DMS114 treated with DMSO at 0.1 percent for 48 hours (cell line): Measurements from ENCODE around the gene FIGN.
A peak's percentile ranks its signal among the peaks of the same experiment; 100 is the strongest.

Source experiments
- DNase-seq: peaks from one replicate; lab custom pipeline; 2025; ENCODE audit not compliant: unreplicated experiment; lab: John Stamatoyannopoulos, UW

Gene FIGN

DNA sequence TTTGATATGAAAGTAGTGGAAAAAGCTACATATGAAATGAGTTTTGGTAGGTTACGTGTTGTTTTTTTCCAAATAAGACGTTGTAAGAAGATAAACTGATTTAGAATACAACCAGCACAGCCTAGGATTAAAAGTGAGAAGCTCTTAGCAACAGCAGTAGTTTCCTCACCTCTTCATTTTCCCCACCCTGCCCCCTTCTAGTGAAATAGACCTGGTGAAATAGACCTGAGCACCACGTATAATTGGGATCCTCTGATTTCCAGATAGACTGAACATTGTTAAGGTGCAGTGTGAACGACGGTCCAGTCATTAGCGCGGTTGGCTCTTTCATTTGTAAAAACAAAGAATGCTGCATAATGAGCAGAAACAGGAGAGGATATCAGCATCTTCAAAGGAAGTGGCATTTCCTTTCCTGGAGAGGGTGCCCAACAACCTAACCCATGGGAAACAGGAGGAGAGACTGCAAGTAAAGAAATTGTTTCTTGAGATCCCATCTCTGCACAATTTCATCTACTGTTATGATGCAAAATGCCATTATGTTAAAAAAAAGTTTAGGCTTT is 114.3 kb downstream of the FIGN start:
- DNase-seq: no peak

DNA sequence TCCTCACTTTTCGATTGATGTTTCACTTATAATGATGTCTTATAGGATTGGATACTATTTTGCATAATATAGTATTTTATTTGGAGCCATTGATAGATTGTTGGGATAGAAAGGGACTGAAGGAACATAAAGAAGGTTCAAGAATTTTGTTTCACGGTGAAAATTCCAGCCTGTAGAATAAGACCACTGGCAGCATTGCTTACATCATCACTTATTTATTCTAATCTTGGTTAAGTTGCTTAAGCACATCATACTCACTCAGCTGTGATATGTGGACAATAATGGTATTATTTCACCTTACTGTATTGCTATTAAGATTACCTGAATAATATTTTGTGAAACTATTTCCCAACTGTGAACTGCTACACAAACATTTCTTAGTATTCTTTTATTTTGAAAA is 118.3 kb downstream of the FIGN start:
- DNase-seq: no peak

DNA sequence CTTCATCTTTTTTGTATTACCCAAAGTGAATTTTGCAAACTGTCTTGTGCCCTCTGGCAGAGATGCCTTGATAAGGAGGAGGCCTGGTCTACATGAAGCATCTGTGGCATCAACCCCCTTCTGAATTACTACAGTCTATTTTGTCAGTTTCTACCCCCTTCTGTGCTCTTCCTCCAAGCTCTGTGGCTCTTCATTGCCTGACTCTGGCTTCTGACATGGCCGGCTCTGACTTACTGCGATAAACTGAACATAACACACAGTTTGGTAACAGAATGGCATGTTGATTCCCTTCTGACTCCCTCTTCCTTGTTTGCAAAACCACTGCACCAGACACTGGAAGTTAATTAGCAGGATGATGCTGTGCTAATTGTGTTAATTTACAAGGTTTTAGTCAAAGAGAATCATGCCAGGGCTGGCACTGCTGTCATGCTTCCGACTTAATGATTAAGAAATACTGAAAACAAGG is 122.5 kb downstream of the FIGN start:
- DNase-seq: no peak

DNA sequence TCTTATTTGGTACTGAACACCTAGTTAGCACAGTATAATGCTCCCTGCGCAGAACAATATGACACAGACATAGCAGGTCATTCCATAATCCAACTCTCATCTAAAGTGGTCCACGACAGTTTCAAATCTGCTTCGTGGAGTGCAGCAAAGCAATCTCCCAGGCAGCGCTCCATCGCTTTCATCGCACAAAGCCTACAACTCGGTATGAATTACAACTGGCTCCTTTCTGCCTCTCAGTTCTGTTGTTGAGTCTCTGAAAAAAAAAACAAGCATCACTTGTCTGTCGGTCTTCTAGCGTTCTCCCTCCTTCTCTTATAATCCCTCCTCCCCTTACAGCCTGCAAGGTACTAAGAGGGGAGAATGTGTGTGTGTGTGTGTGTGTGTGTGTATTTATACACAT is 123.5 kb downstream of the FIGN start:
- DNase-seq: no peak

DNA sequence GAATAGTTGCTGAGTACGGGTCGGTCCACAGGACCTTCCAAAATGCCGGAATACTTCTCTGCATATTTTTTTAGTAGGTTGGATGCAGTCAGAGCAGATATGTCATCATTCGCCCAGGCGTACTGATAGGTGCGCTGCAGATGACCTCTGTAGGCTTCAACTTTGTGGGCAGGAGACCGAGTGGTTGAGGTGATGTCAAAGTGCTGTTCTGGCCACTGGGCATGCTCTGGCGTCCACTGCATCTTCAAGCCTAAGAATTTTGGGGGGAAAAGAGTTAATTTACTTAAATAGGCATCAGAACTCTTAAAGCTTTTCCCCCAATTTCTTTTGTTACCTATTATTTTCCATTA is 124.3 kb downstream of the FIGN start:
- DNase-seq: no peak

DNA sequence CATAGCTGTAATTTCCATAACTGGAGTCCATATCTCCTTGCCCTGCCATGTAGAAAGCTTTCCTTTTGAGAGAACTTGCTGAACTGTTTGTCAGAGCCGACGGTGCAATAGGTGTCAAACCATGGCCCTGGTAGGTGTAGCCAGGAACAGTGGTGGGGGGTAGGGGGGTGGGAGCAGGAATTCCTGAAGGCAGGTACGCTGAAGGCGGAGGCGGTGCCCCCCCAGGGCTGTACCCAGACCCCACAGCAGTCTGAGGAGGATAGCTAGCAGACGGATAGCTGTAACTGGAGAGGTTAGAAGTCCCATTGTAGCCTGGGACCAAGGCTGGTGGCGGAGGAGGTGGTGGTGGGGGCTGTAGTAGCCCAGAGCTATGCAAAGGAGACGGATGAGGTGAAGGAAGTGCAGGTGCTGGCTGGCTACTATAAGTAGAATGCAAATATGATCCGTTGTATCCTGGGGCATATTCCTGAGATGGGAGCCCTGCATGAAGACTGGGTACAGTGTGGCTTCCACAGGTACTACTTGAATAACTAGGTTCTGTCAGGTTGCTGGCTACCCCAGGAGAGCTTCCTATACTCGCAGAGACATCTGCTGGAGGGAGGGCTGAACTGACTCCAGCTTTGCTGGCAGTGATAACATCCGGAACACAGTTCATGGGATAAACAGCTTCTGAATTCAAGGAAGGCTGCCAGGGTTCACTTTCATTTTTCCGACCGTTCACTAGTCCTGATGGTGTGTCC is 124.8 kb downstream of the FIGN start:
- DNase-seq: no peak

DNA sequence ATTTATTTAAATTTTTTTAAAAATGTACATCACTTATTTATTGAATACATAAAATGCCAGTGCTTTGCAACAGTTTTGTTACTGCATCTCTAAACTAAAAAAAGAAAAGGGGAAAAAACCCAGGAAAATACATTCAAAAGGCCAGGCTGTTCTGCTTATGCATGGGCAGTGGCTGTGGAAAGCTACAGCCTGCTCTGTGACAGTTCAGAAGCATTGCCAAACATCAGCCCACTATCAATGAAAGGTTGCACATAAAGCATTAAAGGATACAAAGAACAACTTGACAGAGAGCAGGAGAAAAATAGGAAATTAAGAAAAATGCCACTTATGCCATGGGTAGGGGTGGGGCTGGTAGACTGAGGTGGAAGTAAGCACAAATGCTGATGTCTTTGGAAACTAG is 128.2 kb downstream of the FIGN start:
- DNase-seq: no peak

DNA sequence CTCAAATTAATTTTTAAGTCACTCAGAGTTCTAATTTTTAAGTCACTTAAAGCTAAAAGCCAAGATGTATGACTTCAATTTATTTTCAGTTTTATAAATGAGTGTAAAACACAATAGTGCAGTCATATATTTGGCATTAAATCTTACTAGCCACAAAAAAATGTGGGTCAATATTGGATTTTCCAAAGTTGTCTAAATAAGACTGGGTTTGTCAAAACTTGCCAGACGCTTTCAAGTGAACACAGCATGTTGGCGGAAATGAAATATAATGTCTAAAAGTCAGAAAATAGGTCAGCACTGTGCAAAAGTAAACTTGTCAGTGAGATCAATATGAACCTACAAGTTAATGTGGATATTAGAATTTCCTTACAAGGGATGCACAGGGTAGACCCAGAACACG is 128.9 kb downstream of the FIGN start:
- no peak for DNase-seq

DNA sequence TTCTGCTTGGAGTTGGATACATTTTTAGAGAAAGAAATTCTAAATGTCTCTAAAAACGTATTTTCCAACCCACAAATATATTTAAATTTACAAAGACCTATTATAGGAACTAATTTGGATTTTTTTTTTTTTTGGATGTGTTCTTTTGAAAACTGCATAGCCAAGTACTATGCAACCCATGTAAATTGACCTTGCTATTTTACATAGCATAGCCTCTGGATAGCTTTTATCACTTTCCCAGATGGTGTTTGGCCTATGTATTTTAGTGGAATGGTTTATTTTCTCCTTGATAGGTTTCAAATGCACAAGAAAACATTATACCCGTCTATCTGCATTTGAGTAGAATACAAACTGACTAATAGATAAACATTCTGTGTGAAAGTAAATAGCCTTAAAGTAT is 130.0 kb downstream of the FIGN start:
- no peak for DNase-seq

DNA sequence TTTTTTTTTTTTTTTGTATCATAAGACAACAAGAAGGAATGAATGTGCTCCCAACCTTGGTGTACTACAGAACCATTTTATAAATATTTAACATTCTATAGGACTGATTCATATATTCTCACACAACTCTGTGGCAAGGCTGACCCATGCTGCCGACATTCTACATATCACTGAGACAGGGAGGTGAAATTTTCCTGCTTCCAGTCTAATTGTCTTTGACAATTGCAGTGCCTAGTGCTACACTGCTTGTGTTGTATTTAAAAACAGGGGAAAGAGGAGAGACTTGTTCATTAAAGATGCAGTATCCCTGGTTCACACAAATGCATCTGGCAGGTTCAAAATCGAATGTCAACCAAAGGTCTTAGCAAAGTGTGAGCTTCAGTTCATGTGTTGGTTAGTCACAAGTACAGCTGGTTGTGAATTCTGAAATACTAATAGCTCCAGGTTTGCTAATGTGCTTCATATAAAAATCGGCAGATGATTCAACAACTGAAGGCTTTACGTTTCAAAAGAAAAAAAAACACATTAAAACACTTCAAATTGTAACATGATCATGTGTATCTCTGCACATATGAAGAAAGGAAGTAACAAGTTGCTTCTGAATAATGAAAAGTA is 130.8 kb downstream of the FIGN start:
- DNase-seq: no peak

DNA sequence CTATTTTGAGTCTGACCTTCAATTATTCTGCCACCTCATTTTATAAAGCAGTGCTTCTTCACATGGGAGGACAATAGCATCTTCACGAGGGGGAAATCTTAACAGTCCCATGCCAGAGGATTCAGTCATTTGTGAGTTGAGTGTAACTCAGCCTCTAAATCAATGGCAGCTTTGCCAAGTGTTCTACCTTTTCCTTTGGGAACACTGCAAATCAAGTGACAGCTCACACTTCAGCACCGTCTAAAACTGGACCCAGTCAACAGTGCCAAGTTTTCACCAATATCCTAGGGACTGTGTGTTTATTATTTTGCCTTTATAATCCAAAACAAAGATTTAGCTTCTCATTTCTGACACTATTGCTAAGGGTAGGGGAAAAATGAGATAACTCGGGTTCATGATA is 133.6 kb downstream of the FIGN start:
- DNase-seq: no peak

DNA sequence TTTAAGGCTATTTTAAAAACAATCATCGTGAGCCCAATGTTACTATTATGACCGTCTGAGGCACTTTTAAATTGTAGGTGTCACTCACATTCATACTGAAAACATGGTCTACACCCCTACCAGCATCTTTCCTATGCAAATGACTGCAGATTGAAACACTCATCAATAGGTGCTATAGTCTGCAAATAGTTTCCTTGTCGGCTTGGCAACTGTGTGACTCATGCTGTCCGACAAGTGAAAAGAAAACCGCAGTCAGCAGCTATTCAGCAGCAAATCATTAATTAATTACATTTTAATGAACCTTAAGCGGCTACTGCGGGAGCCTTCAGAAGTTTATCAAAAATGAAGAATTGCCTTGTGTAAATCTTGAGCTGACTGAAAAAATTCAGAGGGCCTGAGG is 134.4 kb downstream of the FIGN start:
- DNase-seq: no peak

DNA sequence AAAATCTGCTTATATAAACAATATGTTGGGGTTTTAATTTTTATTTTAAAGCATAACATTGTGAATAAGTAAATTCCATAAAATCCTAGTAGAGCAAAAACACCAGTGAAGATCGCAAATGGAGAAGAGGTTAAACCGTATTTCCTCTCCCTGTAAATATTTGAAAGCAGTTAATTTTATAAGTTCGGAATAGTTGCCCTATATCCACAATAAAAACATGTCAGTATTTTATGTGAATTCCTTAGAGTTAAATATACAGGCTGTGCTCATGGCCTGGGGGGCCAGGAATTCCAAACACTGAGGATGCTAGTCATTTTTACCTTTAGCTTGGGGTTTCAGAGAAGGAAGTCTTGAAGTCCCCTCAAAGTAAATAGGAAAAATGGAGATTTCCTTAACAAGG is 135.0 kb downstream of the FIGN start:
- peak; percentile 87 for DNase-seq

DNA sequence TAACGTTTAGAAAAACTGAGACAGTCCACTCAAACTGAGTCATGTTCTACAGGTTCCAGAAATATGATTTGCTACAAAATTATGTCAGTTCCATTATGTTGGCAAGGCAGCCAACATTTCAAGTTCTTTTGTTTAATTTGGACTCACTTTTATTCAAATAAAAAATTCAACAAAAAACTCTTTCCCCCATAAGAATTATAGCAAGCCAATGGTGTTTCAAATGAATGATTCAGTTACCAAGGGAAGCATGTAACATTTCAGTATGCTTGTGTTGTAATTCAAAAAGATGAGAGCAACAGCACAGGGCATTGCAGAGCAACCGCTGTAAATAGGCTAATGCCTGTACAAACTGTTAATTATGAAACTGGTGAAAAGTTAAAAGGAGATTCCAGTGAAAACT is 140.8 kb downstream of the FIGN start:
- DNase-seq: no peak

DNA sequence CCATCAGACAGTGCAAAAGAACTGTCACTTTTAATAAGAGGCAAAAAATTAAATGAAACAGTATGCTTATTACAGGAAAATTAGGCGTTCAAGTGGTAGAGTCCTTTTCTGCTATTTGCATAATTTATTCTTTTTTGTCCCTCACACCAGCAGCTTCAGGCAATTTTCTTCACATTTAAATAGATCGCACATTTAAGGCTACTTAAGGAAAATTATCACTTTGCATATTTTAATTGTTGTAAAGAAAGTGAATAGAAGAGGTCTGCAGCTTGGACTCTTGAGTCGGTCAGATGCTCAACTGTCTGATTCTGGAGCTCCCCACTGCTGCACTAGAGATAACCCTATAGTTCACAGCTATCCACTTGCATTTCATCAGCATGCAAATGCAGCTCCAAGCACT is 141.3 kb downstream of the FIGN start:
- no peak for DNase-seq

DNA sequence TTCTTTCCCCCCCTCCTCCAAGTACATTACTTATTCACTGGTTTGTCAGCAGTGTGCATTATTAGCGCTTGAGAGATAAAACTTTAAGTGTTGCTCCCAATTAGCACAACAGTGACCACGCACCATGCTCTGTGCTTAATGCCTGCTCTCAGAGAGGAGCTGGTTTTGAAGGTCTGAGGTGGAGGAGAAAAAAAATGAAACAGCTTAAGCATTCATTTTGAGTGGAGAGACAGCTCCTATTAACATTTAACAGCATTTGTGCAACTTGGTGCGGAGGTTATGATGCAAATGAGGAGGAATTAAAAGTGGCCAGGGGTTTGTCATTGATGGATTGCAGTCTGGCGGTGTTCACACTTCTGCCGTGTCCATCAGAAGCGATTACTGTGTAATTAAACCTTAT is 141.8 kb downstream of the FIGN start:
- peak; percentile 34 for DNase-seq

DNA sequence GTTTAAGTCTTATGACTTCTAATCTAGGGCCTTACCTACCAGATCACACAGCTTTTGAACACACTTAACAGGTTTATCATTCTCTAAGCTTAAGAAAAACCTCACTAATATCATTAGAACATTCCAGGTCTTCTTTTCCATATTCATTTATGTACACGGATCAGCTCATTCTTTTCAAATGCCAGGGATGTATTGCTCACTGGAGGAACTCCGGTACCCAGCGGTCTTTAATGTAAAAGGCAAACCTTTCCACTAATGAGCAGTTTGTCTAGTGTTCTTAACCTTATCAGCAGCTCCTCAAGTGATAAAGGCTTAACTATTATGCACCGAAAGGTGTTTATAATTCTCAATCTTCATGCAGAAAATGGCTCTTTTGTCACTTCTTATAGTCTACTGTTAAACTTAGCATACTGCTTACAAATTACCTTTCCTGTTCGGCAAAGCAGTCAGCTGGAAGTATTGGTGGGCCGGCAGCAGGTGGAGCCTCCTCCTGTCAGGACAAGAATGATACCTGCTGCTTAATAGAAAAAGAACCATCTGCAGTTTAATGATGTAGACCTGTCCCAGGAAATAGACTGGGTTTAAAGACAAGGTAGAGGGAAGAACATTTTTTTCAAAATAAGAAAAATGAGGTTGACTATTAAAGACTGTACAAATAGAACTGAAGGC is 142.7 kb downstream of the FIGN start:
- no peak for DNase-seq

DNA sequence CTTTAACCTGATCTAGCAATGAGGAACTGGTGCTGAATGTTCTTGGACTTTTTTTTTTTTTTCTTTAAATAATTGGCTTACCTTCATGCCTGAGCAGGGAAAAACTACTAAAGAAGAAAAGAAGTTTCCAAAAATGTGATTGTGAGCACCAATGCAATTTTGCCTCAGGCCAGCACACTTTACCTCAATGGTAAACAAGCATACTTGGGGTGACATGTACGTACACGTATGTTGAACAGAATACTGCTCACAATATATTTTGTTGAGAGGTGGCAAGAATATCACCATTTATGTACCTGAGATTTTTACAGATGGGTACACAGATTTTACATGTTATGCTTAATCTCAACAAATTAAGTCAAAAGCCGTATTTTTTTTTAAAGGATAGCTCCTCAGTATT is 144.3 kb downstream of the FIGN start:
- no peak for DNase-seq

DNA sequence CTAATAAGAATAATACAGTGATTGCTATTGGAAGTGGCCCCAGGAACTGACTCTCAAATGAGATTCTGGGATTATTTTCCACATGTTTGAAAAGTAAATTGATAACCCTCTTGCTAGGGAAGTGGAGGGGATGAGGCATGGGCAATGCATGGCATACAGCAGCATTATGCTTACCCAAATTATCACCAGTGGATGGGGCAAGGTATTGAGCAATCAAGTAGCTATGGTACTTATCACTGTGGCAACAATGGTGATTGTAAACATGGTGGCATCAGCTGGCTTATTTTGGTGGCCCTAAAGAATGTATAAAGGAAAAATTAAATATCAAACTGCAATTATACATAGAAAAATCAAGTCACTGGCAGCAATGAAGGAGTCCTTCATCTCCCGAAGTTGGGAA is 155.1 kb downstream of the FIGN start:
- DNase-seq: no peak

DNA sequence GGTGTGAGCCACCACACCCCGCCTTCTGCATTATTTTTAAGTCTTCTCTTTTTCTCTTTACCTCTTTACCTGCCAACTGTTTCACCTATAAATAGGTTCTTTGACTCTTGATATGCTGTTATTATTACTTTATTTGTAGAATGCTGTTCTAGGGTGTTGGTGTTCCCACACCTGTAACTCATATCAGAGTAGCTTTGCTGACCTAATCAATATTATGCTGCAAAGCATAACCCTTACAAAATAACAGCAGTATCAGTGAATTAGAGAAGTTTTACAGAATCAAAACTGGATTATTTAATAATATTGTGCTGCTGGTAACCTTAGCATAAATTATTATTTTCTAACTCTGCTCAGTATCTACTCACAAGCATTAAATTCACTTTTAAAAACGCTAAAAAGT is 161.5 kb downstream of the FIGN start:
- no peak for DNase-seq

DNA sequence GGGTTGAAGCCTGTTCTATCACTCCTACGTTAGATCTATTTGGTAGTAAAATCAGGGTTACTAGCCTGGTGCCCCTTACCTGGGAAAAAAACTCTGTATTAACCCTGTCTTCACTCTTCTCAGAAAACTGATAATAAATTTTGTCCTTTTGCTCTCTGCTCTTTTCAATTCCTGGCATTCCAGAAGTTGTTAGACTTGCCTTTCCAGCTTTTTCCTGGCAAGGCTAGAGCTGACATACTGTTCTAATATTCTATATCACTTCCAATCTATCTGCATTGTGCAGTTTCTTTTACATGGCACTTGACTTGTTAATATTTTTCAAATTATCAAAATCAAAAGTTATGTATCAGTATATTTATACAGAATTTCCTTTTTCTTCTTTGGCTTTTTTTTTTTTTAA is 162.2 kb downstream of the FIGN start:
- DNase-seq: no peak

DNA sequence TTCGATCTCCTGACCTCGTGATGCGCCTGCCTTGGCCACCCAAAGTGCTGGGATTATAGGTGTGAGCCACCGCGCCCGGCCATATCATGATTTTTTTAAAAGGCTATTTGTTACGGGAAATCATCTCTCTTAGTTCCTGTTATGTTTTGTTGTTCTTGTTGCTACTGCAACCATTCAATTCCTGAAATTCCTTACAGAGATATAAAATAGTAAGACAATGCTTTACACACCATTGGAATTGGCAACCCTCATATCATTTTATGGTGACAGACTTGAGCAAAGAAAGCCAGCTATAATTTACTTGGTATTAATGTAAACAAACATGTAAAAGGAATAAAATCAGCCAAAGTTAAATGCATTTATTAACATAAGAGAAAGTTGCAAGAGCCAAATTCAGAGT is 163.0 kb downstream of the FIGN start:
- no peak for DNase-seq
